Lung (tissue), 12 donors: ENCODE measurements around the gene FAM180A. TPM values are rescaled to one million over a fixed set of nuclear protein-coding genes. Genes with fewer than 3 reads are reported as not detected.

Source experiments
- ATAC-seq: fragments of 200-7000 bp; cut with Tn5 transposase; one replicate; pipeline ENCODE4 v1.9.1; 2020; ENCODE audit warnings: moderate number of reproducible peaks; ENCODE audit not compliant: insufficient read depth, low FRiP score
- DNase-seq, 3 donors: peaks; one replicate each; pipeline ENCODE4 v3.0.0-alpha.2; 2013 to 2017
- H3K27ac ChIP-seq, 2 donors: one replicate each; pipeline ENCODE4 v1.5.1; 2013; ENCODE audit warnings: mild to moderate bottlenecking in 2 of 2, moderate library complexity in 2 of 2, control low read depth in 1 of 2, inconsistent platforms in 1 of 2, low read depth in 1 of 2, low read length in 1 of 2
- H3K27me3 ChIP-seq, 3 donors: one replicate each; pipeline ENCODE4 v1.5.1; 2013; ENCODE audit warnings: low read length in 2 of 3; ENCODE audit not compliant: control insufficient read depth in 3 of 3, insufficient read depth in 3 of 3
- H3K36me3 ChIP-seq, 4 donors: one replicate each; pipeline ENCODE4 v1.5.1; 2013; ENCODE audit warnings: low read length in 4 of 4, mild to moderate bottlenecking in 1 of 4, moderate library complexity in 1 of 4; ENCODE audit not compliant: control insufficient read depth in 4 of 4, insufficient read depth in 4 of 4
- H3K4me1 ChIP-seq, 5 donors: one replicate each; pipeline ENCODE4 v1.5.1; 2013; ENCODE audit warnings: low read length in 5 of 5, mild to moderate bottlenecking in 2 of 5, moderate library complexity in 1 of 5; ENCODE audit not compliant: control insufficient read depth in 5 of 5, insufficient read depth in 5 of 5
- H3K4me3 ChIP-seq: one replicate; pipeline ENCODE4 v1.5.1; 2013; ENCODE audit warnings: mild to moderate bottlenecking, control low read depth, moderate library complexity
- H3K9ac ChIP-seq, 2 donors: one replicate each; pipeline ENCODE4 v1.5.1; 2013; ENCODE audit warnings: low read length in 2 of 2, control low read depth in 1 of 2; ENCODE audit not compliant: insufficient read depth in 1 of 2
- H3K9me3 ChIP-seq, 4 donors: one replicate each; pipeline ENCODE4 v1.5.1; 2013; ENCODE audit warnings: low read length in 3 of 4, mild to moderate bottlenecking in 1 of 4, moderate library complexity in 1 of 4; ENCODE audit not compliant: control insufficient read depth in 4 of 4, insufficient read depth in 3 of 4
- WGBS, 2 donors: extraction: QIAGEN DNeasy Blood & Tissue Kit; methylation state at CpG; one replicate each; pipeline ENCODE4 v1.1.7; 2013; 5-methylcytosine and 5-hydroxymethylcytosine counted together
- polyA plus RNA-seq, 2 donors: library from polyadenylated mRNA; stranded (reverse); fragments of 200-250 nt; gene quantifications; one replicate each; pipeline ENCODE4 v1.2.1, GENCODE V29; 2013
- total RNA-seq, 2 donors: library from RNA; depleted of rRNA in 1 of 2; stranded (reverse); fragments of >200 nt in 1 of 2; gene quantifications; one replicate each; pipeline ENCODE4 v1.2.1, GENCODE V29; 2014 to 2021
- TF ChIP-seq, protein P1 (sequence below): IDR thresholded peaks from 2 replicates; pipeline ENCODE4 v1.5.1; 2012; ENCODE audit warnings: mild to moderate bottlenecking; ENCODE audit errors: control extremely low read depth, extremely low read depth
- donor health status: control.
- donor health status: control.
- donor health status: Bipolar disorder and iron deficiency.
- donor health status: healthy.
- donor health status: DM: yes; HTN: yes; CAD: no.

The FAM180A gene
- total and polyA plus RNA-seq, 4 donors: 0.18 to 2.1 (median 1.3) TPM

DNA sequence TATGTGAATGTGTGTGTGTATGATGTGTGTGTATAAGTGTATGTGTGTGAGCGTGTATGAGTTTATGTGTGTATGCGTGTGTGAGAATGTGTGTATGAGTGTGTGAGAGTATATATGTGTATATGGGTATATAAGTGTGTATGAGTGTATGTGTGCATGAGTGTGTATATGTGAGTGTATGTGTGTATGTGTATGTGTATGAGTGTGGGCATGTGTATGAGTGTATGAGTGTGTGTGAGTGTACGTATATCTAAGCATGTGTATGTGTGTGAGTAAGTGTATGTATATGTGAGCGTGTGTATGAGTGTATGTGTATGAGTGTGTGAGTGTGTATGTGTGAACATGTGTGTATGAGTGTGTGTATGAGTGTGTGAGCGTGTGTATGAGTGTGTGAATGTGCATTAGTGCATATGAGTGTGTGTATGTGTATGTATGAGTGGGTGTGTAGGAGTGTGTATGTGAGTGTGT is 33.5 kb downstream of the FAM180A start:
- TF ChIP-seq, protein P1, sequence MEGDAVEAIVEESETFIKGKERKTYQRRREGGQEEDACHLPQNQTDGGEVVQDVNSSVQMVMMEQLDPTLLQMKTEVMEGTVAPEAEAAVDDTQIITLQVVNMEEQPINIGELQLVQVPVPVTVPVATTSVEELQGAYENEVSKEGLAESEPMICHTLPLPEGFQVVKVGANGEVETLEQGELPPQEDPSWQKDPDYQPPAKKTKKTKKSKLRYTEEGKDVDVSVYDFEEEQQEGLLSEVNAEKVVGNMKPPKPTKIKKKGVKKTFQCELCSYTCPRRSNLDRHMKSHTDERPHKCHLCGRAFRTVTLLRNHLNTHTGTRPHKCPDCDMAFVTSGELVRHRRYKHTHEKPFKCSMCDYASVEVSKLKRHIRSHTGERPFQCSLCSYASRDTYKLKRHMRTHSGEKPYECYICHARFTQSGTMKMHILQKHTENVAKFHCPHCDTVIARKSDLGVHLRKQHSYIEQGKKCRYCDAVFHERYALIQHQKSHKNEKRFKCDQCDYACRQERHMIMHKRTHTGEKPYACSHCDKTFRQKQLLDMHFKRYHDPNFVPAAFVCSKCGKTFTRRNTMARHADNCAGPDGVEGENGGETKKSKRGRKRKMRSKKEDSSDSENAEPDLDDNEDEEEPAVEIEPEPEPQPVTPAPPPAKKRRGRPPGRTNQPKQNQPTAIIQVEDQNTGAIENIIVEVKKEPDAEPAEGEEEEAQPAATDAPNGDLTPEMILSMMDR: no peak
- H3K4me3 ChIP-seq: no peak overlapping the region
- ATAC-seq: no peak

DNA sequence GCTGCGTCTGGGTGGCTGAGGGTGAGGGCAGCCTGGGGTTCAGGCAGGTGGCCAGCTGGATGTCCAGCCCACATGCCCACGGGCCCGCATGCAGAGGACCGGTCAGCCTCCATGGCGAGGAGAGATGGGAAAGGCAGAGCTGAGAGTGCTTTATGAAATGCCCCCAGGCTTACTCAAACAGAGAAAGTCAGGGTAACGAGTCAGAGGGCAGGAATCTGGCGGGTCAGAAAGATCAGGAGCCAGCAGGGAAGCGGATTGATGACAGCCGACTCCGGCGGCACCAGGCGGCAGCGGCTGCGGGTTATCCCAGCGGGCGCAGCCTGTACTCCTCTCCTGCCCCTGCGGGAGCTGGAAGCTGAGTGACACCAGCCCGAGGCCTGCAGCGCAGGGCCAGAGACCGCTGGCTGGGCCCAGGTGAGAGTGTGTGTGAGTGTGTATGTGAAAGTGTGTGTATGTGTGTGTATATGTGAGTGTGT is 34.0 kb downstream of the FAM180A start:
- 85 to 92% methylated on average over 20 of the region's 20 CpGs for WGBS, 2 donors
- DNase-seq: no peak

More for the DNA sequence above, 33.5 kb downstream of the FAM180A start:
- peaks cover 0 to 2% (median 0%) of the 10 kb centered on the region in 5 donors for H3K4me1 ChIP-seq
- 96 to 97% methylated on average over 5 of the region's 5 CpGs for WGBS, 2 donors
- no peak overlapping the region for H3K27ac ChIP-seq
- H3K36me3 ChIP-seq: no peaks in the 10 kb centered on the region
- H3K27me3 ChIP-seq: no peaks in the 10 kb centered on the region
- no peak overlapping the region for H3K9ac ChIP-seq
- no peak for DNase-seq
- no peaks in the 10 kb centered on the region for H3K9me3 ChIP-seq

DNA sequence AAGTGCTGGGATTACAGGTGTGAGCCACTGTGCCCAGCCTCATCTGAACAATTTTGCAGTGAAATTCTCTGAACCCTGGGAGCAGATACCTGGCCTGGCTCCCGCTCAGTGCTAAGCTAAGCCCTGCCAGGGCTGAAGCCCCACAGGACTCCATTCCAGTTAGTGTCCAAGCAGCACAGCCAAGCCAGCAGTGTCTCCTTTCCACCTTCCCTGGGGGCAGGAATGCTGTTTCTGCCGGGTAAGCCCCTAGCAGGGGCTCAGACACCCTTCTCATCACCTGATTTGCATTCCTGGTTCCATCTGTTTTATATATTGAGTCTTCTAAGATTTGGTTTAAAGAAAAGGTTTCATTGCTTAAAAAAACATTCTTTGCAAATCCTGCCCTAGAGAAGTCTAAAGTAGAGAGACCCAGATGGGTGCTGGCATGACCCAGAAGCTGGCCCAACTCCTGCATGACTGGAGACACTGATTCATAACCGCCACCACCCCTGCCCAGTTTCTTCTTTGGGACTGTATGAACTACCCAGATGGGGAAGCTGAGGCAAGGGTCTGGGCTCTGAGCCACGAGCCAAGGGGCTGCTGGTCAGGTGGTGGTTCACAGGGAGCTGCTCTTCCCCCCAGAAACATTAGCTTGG is 34.7 kb downstream of the FAM180A start:
- TF ChIP-seq, protein P1: no peak
- Histone ChIP-seq H3K9me3 (no peaks in the 10 kb centered on the region), H3K4me3 (no peak overlapping the region), H3K9ac (no peak overlapping the region), H3K36me3 (no peaks in the 10 kb centered on the region), H3K27me3 (no peaks in the 10 kb centered on the region), H3K27ac (no peak overlapping the region), H3K4me1 (peaks cover 0 to 2% (median 0%) of the 10 kb centered on the region in 5 donors)
- 89% methylated on average over 4 of the region's 4 CpGs for WGBS, 2 donors
- ATAC-seq (no peak), DNase-seq (no peak)

More for the DNA sequence above, 34.0 kb downstream of the FAM180A start:
- no peak overlapping the region for H3K9ac ChIP-seq
- TF ChIP-seq, protein P1: no peak
- ATAC-seq: no peak
- H3K27me3 ChIP-seq: no peaks in the 10 kb centered on the region
- H3K9me3 ChIP-seq: no peaks in the 10 kb centered on the region
- H3K27ac ChIP-seq: no peak overlapping the region
- H3K4me1 ChIP-seq: peaks cover 0 to 2% (median 0%) of the 10 kb centered on the region in 5 donors
- no peak overlapping the region for H3K4me3 ChIP-seq
- no peaks in the 10 kb centered on the region for H3K36me3 ChIP-seq
